GM12874 (cell line): ENCODE data around the gene RNF152.

Experiments
- TF ChIP-seq, protein P1 (sequence below): IDR thresholded peaks from 2 replicates; pipeline ENCODE4 v1.5.1; 2011; ENCODE audit warnings: low read depth, mild to moderate bottlenecking, control low read depth, low read length, moderate library complexity; ENCODE audit not compliant: insufficient read depth

RNF152 gene

DNA sequence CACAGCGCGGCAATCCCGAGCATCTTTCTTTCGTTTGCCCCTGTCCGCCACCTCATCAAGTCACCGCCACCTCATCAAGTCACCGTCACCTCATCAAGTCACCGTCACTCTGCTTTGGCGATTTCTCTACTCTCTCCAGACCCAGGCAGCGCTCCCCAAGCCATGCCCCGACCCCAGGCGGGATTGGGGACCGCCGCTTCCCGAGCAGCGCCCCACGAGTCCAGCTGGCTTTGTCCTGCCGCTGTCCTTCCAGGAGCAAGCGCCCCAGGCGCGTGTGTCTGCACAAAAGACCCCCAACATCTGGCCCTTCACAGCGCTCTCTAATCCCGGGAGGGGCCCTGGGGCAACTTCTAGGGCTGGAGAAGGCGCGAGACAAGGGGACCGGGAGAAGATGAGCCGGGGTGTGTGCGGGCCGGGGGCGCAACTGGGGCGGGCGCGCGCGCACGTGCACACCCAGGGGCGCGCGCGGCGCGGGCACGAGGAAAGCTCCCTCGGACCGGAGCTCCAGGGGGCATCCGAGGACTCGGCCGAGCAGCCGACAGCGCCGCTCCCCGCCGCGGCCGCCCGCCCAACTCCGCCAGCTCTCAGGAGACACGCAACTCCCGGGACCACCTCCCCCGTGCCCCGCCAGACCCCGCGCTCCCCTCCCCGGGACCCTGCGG is 633 bp upstream of the RNF152 start:
- TF ChIP-seq, protein P1, sequence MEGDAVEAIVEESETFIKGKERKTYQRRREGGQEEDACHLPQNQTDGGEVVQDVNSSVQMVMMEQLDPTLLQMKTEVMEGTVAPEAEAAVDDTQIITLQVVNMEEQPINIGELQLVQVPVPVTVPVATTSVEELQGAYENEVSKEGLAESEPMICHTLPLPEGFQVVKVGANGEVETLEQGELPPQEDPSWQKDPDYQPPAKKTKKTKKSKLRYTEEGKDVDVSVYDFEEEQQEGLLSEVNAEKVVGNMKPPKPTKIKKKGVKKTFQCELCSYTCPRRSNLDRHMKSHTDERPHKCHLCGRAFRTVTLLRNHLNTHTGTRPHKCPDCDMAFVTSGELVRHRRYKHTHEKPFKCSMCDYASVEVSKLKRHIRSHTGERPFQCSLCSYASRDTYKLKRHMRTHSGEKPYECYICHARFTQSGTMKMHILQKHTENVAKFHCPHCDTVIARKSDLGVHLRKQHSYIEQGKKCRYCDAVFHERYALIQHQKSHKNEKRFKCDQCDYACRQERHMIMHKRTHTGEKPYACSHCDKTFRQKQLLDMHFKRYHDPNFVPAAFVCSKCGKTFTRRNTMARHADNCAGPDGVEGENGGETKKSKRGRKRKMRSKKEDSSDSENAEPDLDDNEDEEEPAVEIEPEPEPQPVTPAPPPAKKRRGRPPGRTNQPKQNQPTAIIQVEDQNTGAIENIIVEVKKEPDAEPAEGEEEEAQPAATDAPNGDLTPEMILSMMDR: 0 out of 2 replicates have a peak, but pooled peaks have one; percentile 14

GRCh38 chr18:61891894-61892293 is 913 bp downstream of the RNF152 start:
- TF ChIP-seq, protein P1: no peak

GRCh38 chr18:61891271-61891670 is 1.5 kb downstream of the RNF152 start:
- TF ChIP-seq, protein P1: no peak

- TF ChIP-seq, protein P1: no peak
These were observed 2.5 kb downstream of the RNF152 start for GRCh38 chr18:61890344-61890743.

DNA sequence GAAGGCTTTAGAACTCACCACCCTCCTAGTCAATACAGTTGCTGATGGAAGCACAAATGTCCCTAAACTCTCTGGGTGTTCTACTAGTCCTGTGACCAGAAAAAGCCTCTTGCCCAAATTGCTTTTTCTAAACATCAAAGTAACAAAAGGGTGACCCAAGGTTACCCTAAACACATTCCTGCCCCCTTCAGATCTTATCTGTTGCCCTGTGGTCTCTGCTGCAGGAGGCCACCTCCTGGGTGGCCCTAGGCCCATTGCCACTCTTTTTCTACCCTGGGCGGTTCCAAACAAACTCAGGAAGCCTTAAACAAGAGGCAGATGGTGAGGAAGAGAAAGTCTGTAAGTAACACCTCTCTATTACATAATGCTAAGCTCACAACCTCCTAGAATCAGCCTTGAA is 3.3 kb downstream of the RNF152 start:
- TF ChIP-seq, protein P1: no peak

- TF ChIP-seq, protein P1: no peak
These were observed 4.2 kb downstream of the RNF152 start for GRCh38 chr18:61888622-61889021.

DNA sequence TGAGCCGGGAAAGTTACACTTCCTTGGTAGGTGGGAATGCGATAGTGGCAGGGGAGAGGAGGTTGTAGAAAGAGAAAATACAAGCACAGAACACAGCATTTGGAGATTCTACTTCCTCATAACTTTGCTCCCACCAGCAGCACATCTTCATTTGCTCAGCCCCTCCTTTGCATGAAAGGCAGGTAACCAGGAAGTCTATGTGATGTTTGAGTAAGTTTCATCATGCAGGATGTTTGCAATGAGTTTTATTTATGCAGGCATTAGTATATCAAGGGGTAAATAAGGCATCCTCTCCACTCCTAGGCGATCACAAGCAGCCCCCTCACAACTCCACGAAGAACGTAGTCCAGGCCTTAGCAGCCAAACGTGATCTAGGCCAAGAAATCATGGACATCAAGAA is 5.0 kb downstream of the RNF152 start:
- TF ChIP-seq, protein P1: no peak
